NB4 (cell line): Measurements from ENCODE around the gene ENG.
"Not testable (repeated sequence)": the region's sequence is repeated elsewhere in the genome, so short reads cannot be mapped to it uniquely, and the experiment has no call there.

Experiments used
- POLR2A ChIP-seq: IDR thresholded peaks from 2 replicates; pipeline ENCODE4 v1.6.1; 2011; ENCODE audit warnings: mild to moderate bottlenecking; ENCODE audit not compliant: insufficient read length; ENCODE audit errors: extremely low read depth
- TF ChIP-seq, protein P1 (sequence below): IDR thresholded peaks from one replicate; pipeline ENCODE4 v1.5.1; 2012; ENCODE audit warnings: low read depth, low read length

GRCh38 chr9:127780909-127781308, 73.5 kb downstream of the ENG start:
- TF ChIP-seq, protein P1, sequence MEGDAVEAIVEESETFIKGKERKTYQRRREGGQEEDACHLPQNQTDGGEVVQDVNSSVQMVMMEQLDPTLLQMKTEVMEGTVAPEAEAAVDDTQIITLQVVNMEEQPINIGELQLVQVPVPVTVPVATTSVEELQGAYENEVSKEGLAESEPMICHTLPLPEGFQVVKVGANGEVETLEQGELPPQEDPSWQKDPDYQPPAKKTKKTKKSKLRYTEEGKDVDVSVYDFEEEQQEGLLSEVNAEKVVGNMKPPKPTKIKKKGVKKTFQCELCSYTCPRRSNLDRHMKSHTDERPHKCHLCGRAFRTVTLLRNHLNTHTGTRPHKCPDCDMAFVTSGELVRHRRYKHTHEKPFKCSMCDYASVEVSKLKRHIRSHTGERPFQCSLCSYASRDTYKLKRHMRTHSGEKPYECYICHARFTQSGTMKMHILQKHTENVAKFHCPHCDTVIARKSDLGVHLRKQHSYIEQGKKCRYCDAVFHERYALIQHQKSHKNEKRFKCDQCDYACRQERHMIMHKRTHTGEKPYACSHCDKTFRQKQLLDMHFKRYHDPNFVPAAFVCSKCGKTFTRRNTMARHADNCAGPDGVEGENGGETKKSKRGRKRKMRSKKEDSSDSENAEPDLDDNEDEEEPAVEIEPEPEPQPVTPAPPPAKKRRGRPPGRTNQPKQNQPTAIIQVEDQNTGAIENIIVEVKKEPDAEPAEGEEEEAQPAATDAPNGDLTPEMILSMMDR: not testable (repeated sequence)
- TF ChIP-seq POLR2A: not testable (repeated sequence)
